GM18511 (cell line): ENCODE results near the gene ARMC9.
A peak's percentile ranks its signal among the peaks of the same experiment; 100 is the strongest.

Experiments used
- ATAC-seq: cut with Tn5 transposase; IDR thresholded peaks from one replicate; pipeline ENCODE4 v1.9.1; 2021; ENCODE audit warnings: mild to moderate bottlenecking, moderate library complexity; ENCODE audit not compliant: unreplicated experiment

Gene ARMC9

GRCh38 chr2:231200805-231201474 is 2.5 kb downstream of the ARMC9 start:
- ATAC-seq = no peak

GRCh38 chr2:231201475-231201814 is 3.0 kb downstream of the ARMC9 start:
- no peak for ATAC-seq

GRCh38 chr2:231203087-231203486 is 4.7 kb downstream of the ARMC9 start:
- ATAC-seq = no peak

GRCh38 chr2:231204146-231204545 is 5.7 kb downstream of the ARMC9 start:
- ATAC-seq = no peak

GRCh38 chr2:231204581-231204980 is 6.2 kb downstream of the ARMC9 start:
- ATAC-seq = no peak

GRCh38 chr2:231207734-231208133 is 9.3 kb downstream of the ARMC9 start:
- no peak for ATAC-seq

GRCh38 chr2:231210782-231211181 is 12.4 kb downstream of the ARMC9 start:
- no peak for ATAC-seq

- ATAC-seq = no peak
These were observed 13.1 kb downstream of the ARMC9 start for GRCh38 chr2:231211486-231211885.

- no peak for ATAC-seq
These were observed 14.0 kb downstream of the ARMC9 start for GRCh38 chr2:231212329-231212845.

- no peak for ATAC-seq
These were observed 15.7 kb downstream of the ARMC9 start for GRCh38 chr2:231213931-231214642.

GRCh38 chr2:231218366-231218765 is 19.9 kb downstream of the ARMC9 start:
- ATAC-seq = no peak

- ATAC-seq = no peak
These were observed 20.9 kb downstream of the ARMC9 start for GRCh38 chr2:231219289-231219688.

GRCh38 chr2:231221761-231222160 is 23.3 kb downstream of the ARMC9 start:
- ATAC-seq = no peak

- ATAC-seq = peak; percentile 82
These were observed 24.0 kb downstream of the ARMC9 start for GRCh38 chr2:231222318-231223000.

- ATAC-seq = no peak
These were observed 24.6 kb downstream of the ARMC9 start for GRCh38 chr2:231223001-231223375.

- ATAC-seq = no peak
These were observed 25.1 kb downstream of the ARMC9 start for GRCh38 chr2:231223458-231223976.

GRCh38 chr2:231227310-231228162 is 29.1 kb downstream of the ARMC9 start:
- ATAC-seq = peak; percentile 52

- peak; percentile 85 for ATAC-seq
These were observed 29.8 kb downstream of the ARMC9 start for GRCh38 chr2:231228223-231228622.

GRCh38 chr2:231228974-231229529 is 30.6 kb downstream of the ARMC9 start:
- no peak for ATAC-seq

GRCh38 chr2:231235217-231235616 is 36.8 kb downstream of the ARMC9 start:
- ATAC-seq = no peak
